Loucy (cell line): ENCODE results near the gene AFF2.

ENCODE experiments used
- H2AFZ ChIP-seq: fragments of 200-600 bp; sonication (generic); 2 replicates; pipeline ENCODE4 v1.6.0; 2016; ENCODE audit warnings: antibody characterized with exemption, mild to moderate bottlenecking, low read length, moderate library complexity
- H3F3A ChIP-seq: fragments of 200-600 bp; 2 replicates; pipeline ENCODE4 v1.6.0; 2016; ENCODE audit warnings: antibody characterized with exemption, low read depth, mild to moderate bottlenecking
- H3K27me3 ChIP-seq: fragments of 200-600 bp; sonication (generic); 2 replicates; pipeline ENCODE4 v1.6.1; 2014; ENCODE audit warnings: low read length, mild to moderate bottlenecking; ENCODE audit not compliant: insufficient read depth, poor library complexity, severe bottlenecking
- H3K36me3 ChIP-seq: fragments of 200-600 bp; sonication (generic); 2 replicates; pipeline ENCODE4 v1.6.1; 2016; ENCODE audit warnings: low read length; ENCODE audit not compliant: insufficient read depth
- H3K4me1 ChIP-seq: fragments of 200-600 bp; sonication (generic); 2 replicates; pipeline ENCODE4 v1.5.1; 2014; ENCODE audit warnings: low read length, mild to moderate bottlenecking; ENCODE audit not compliant: insufficient read depth, poor library complexity, severe bottlenecking
- H3K4me2 ChIP-seq: fragments of 200-600 bp; sonication (generic); 2 replicates; pipeline ENCODE4 v1.6.0; 2014; ENCODE audit warnings: antibody characterized with exemption, low read length, low read depth, mild to moderate bottlenecking; ENCODE audit not compliant: poor library complexity, severe bottlenecking
- H3K4me3 ChIP-seq: fragments of 200-600 bp; sonication (generic); 2 replicates; pipeline ENCODE4 v1.5.1; 2014; ENCODE audit warnings: low read length, mild to moderate bottlenecking, mixed read lengths; ENCODE audit not compliant: poor library complexity, severe bottlenecking
- H3K79me2 ChIP-seq: fragments of 200-600 bp; sonication (generic); 2 replicates; pipeline ENCODE4 v1.6.1; 2014; ENCODE audit warnings: low read length; ENCODE audit not compliant: insufficient read depth
- H3K9ac ChIP-seq: fragments of 200-600 bp; sonication (generic); 2 replicates; pipeline ENCODE4 v1.6.0; 2014; ENCODE audit warnings: mild to moderate bottlenecking, low read depth, low read length, moderate library complexity; ENCODE audit not compliant: poor library complexity, severe bottlenecking
- H3K9me2 ChIP-seq: fragments of 200-600 bp; sonication (generic); replicated peaks from 2 replicates; pipeline ENCODE4 v1.6.1; 2016; ENCODE audit warnings: low read depth, low read length, mixed read lengths
- H3K9me3 ChIP-seq: fragments of 200-600 bp; sonication (generic); 2 replicates; pipeline ENCODE4 v1.6.1; 2014; ENCODE audit warnings: mild to moderate bottlenecking, antibody characterized with exemption, low read length, low read depth; ENCODE audit not compliant: insufficient read depth
- H4K20me1 ChIP-seq: fragments of 200-600 bp; sonication (generic); 2 replicates; pipeline ENCODE4 v1.6.0; 2014; ENCODE audit warnings: antibody characterized with exemption, low read length, mild to moderate bottlenecking; ENCODE audit not compliant: insufficient read depth, poor library complexity, severe bottlenecking
- EZH2phosphoT487 ChIP-seq: fragments of 200-600 bp; IDR thresholded peaks from 2 replicates; pipeline ENCODE4 v1.6.1; 2018; ENCODE audit warnings: antibody characterized with exemption, mild to moderate bottlenecking, moderate library complexity, borderline replicate concordance
- TF ChIP-seq, protein P1 (sequence below): fragments of 200-600 bp; sonication (generic); conservative IDR thresholded peaks from 2 replicates; pipeline ENCODE4 v1.5.1; 2014; ENCODE audit warnings: mild to moderate bottlenecking, antibody characterized with exemption, low read length

AFF2 gene

DNA sequence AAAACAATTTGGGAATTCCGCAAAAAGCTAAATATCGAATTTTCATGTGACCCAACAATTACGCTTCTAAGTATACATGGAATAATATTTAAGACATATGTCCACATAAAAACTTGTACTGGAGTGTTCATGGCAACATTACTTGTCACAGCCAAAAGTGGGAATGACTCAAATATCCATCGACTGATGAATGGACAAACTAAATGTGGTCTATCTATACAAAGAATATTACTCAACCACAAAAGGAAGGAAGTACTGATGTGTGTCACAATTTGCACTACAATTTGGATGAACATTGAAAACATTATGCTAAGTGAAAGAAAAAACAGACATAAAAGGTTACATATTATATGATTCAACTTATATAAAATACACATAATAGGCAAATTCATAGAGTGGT is 71.9 kb downstream of the AFF2 start:
- Histone ChIP-seq H3K9me2 (no peaks in the 10 kb centered on the region), H4K20me1 (peaks cover 57% of the 10 kb centered on the region), H3F3A (no peaks in the 10 kb centered on the region), H3K4me2 (peak overlapping the region; percentile 37), H3K9ac (no peak overlapping the region), H3K27me3 (no peaks in the 10 kb centered on the region), H2AFZ (no peak overlapping the region), H3K79me2 (peaks cover 79% of the 10 kb centered on the region), H3K4me3 (peak overlapping the region; percentile 13), H3K4me1 (peaks cover 17% of the 10 kb centered on the region), H3K36me3 (no peaks in the 10 kb centered on the region), H3K9me3 (no peaks in the 10 kb centered on the region)
- TF ChIP-seq EZH2phosphoT487 = no peak
- TF ChIP-seq, protein P1, sequence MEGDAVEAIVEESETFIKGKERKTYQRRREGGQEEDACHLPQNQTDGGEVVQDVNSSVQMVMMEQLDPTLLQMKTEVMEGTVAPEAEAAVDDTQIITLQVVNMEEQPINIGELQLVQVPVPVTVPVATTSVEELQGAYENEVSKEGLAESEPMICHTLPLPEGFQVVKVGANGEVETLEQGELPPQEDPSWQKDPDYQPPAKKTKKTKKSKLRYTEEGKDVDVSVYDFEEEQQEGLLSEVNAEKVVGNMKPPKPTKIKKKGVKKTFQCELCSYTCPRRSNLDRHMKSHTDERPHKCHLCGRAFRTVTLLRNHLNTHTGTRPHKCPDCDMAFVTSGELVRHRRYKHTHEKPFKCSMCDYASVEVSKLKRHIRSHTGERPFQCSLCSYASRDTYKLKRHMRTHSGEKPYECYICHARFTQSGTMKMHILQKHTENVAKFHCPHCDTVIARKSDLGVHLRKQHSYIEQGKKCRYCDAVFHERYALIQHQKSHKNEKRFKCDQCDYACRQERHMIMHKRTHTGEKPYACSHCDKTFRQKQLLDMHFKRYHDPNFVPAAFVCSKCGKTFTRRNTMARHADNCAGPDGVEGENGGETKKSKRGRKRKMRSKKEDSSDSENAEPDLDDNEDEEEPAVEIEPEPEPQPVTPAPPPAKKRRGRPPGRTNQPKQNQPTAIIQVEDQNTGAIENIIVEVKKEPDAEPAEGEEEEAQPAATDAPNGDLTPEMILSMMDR = no peak

DNA sequence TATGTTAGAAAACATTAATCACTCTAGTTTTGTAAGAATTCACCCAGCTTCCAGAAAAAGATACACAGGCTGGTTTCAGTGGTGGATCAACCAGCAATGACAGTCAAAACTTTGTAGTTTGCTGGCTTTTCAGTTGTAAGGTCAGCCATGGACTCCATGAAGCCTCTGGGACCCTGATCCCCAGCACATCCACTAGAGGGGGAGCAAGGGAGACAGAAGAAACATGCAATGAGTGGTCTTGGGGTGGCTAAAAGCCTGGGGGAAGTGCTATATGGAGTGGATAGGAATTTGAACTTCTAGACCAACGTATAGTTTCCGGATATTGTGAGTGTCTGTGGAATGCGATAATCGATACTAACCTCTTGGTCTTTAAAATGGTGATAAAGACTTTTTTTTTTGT is 72.7 kb downstream of the AFF2 start:
- Histone ChIP-seq H3K9me2 (no peaks in the 10 kb centered on the region), H3F3A (no peaks in the 10 kb centered on the region), H4K20me1 (peaks cover 55% of the 10 kb centered on the region), H3K79me2 (peaks cover 79% of the 10 kb centered on the region), H3K36me3 (no peaks in the 10 kb centered on the region), H2AFZ (no peak overlapping the region), H3K27me3 (no peaks in the 10 kb centered on the region), H3K9ac (no peak overlapping the region), H3K4me2 (peak overlapping the region; percentile 37), H3K4me3 (no peak overlapping the region), H3K9me3 (no peaks in the 10 kb centered on the region), H3K4me1 (peaks cover 20% of the 10 kb centered on the region)
- TF ChIP-seq EZH2phosphoT487 = no peak
- TF ChIP-seq, protein P1 = peak; percentile 55

DNA sequence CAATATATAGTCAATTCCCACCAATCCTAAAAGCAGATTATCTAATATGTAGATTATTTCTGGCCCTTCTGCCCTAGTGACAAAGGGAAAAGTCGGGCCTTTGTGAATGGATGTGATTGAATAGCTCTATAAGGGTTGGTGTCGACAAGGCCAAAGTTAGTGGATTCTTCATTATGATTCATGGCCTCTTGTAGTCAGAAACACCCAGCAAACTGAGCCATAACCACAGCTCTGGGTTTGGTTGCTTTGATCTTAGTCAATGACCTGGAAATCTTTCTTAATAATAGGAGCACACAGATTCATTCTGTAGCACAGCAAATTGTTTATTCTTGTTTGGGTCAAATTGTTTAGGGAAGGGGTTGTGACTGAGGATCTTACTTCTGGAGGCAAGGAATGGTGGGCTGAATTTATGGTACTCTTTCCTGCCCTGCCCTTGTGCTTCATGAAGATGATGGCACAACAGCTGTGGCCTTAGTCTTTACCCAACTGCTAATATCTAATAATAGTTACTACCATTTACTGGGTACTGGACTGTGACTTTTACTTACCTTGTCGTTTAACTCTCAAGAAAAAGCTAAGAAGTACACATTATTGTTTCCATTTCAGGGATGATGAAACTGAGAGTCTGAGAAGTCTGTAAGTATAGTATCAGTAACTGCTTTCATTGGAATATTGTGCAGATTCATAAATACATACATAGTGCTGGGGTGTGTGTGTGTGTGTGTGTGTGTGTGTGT is 74.0 kb downstream of the AFF2 start:
- Histone ChIP-seq H3K9ac (no peak overlapping the region), H3F3A (no peaks in the 10 kb centered on the region), H3K4me2 (no peak overlapping the region), H3K79me2 (peaks cover 81% of the 10 kb centered on the region), H3K4me3 (no peak overlapping the region), H3K9me2 (no peaks in the 10 kb centered on the region), H3K27me3 (no peaks in the 10 kb centered on the region), H2AFZ (no peak overlapping the region), H3K4me1 (peaks cover 20% of the 10 kb centered on the region), H3K36me3 (no peaks in the 10 kb centered on the region), H3K9me3 (no peaks in the 10 kb centered on the region), H4K20me1 (peaks cover 48% of the 10 kb centered on the region)
- TF ChIP-seq EZH2phosphoT487 = no peak
- TF ChIP-seq, protein P1 = no peak
